Mucosa of gallbladder (tissue), 1 donor: ENCODE data around the gene DPP3. TPM values are rescaled to one million over a fixed set of nuclear protein-coding genes. Genes with fewer than 3 reads are reported as not detected.
A peak's percentile ranks its signal among the peaks of the same experiment; 100 is the strongest.

Experiments used
- DNase-seq: peaks from one replicate; pipeline ENCODE4 v3.0.0-alpha.2; 2020; ENCODE audit warnings: low spot score
- total RNA-seq: library from RNA; stranded (reverse); gene quantifications from one replicate; pipeline ENCODE4 v1.2.1, GENCODE V29; 2021
- donor health status: DM: no; HTN: no; CAD: no.

Gene DPP3
- total RNA-seq, 1 donor from 2014 or later = 61.2 TPM

DNA sequence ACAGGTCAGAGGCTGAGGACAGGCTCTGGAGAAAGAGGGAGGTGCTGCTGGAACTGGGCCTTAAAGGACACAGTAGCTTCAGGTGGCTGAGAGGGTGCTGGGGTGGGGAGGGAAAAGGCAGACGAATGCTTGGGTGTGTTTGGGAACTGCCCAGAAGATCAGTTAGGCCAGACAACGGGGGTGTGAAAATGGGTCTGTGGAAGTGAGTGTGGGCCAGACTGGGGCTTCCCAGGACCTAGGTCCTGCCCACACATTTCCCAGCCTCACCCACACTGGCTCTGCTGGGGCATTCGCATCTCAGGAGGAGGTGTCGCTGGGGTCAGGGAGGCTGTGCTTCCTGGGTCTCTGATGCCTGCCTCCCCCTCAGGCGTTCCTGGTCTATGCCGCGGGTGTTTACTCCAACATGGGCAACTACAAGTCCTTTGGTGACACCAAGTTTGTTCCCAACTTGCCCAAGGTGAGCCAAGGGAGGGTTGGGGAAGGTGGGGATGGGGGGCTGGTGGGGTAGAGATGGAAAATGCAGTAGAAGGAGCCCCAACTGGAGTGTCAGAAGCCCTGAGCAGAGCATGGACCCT, 4.7 kb downstream of the DPP3 start:
- no peak for DNase-seq

DNA sequence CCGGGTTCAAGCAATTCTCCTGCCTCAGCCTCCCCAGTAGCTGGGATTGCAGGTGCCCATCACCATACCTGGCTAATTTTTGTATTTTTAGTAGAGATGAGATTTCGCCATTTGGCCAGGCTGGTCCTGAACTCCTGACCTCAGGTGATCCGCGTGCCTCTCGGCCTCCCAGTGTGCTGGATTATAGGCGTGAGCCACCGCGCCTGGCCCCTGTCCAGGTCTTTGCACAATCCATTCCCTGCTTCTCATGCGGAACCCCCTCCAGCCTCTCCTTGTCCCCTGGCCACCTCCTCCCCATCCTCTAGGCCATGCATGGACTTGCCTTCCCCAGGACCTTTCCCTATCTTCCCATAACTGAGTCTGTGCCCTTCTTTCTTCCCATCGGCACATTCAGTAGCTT, 8.7 kb downstream of the DPP3 start:
- DNase-seq = no peak

DNA sequence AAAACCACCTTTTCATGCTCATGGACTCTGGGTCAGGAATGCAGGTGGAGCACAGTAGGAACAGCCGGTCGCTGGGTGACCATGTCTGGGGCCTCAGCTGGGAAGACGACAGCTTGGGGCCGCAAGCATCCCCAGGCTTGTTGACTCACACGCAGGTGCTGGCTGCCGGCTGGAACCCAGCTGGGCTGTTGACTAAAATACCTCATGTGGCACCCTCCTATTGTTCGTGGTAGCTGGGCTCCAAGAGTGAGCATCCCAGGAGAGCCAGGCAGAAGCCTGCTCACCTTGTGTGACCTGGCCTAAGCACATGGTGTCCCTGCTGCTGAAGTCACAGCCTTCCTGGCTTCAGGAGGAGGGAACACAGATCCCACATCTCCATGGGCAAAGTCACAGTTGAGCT, 9.4 kb downstream of the DPP3 start:
- DNase-seq = no peak

DNA sequence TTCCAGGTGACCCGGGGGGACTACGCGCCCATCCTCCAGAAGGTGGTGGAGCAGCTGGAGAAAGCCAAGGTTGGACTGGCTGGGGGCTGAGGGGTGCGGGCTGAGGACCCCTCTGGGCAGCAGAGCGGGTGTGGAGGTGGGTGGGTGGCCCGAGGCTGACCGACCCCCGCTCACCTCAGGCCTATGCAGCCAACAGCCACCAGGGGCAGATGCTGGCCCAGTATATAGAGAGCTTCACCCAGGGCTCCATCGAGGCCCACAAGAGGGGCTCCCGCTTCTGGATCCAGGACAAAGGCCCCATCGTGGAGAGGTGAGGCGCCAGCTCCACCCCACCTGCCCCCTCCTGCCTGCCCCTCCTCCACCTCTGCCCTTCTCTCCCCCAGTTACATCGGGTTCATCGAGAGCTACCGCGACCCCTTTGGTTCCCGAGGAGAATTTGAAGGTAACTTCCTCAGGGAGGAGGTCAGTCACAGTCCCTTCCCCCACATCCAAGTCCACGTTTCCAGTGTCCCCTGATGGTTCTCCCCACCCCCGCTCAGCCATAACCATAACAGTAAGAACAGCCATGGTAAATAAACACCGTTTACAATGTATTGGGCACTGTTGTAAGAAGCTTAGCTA, 11.2 kb downstream of the DPP3 start:
- no peak for DNase-seq

DNA sequence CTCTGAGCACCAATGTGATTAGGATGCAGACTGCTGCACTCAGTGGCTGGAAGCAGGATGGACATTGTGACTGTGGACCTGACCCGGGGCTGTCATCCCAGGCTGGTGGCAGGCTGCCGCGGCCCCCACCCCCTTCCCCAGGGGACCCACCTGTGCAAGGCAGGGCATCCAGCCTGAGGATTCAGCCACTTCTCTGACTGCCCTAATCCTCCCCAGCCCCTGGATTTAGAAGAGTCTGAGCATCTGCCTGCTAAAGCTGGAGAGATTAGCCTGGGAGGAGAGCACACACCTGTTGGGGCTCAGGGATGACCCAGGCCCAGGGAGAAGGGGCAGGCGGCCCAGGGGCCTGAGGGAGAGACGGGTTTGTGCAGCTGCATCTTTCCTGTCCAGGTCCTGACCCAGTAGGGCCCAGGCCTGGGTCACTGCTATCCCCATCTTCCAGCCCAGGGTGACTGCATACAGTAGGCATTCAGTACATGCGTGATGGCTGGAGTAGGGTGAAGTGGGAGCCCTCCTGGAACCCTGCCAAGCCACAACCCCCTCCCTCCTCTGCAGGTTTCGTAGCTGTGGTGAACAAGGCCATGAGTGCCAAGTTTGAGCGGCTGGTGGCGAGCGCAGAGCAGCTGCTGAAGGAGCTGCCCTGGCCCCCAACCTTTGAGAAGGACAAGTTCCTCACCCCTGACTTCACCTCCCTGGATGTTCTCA, 12.1 kb downstream of the DPP3 start:
- DNase-seq = no peak

DNA sequence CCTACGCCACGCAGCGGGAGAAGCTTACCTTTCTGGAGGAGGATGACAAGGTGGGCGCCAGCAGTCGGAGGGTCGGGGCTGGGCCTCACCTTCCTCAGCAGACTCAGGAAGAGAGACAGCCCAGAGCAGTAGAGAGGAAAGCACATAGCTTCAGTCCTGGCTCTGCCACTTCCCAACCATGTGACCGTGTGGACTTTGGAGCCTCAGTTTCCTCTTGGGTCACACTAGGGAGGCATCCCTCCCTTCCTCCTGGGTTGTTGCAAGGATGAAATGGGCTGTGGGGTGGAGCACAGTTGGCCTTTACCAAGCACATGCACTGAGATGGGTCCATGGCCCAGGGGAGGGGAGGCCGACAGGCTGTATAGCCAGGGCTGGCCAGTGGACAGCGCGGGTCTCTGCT, 12.9 kb downstream of the DPP3 start:
- DNase-seq = peak; percentile 18

DNA sequence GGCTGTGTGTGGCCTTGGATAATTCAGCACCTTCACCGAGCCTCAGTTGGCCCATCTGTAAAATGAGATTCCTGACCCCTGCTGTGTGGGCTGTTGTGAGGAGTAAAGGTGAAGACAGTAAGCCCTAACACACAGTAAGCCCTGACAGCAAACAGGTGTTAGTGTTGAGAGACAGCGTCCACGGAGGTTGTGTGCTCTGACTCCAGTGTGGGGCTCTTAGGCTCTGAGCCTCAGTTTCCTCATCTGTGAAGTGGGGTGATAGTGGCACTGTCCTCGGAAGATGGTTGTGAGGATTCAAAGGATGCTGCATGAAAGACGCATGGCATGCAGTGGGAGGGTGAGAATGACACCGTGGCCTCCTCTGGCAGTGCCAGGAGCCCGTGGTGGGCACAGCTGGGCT, 14.2 kb downstream of the DPP3 start:
- no peak for DNase-seq

DNA sequence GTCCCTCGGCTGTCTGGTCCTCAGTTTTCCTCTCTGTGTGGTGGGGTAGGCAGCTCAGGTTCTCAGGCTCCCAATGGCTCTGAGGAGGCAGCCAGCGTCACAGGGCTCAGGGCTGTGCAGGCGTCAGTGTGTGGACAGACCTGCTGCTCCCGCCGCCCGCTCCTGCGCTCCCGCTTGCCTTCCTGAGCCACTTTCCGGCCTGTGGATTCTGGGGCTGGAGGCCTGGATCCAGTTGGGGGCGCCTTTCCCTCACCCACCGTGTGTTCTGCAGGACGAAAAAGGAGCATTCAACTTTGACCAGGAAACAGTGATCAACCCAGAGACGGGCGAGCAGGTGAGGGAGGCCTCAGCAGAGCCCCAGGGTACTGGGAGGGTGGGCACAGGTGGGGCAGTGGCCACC, 14.7 kb downstream of the DPP3 start:
- no peak for DNase-seq

DNA sequence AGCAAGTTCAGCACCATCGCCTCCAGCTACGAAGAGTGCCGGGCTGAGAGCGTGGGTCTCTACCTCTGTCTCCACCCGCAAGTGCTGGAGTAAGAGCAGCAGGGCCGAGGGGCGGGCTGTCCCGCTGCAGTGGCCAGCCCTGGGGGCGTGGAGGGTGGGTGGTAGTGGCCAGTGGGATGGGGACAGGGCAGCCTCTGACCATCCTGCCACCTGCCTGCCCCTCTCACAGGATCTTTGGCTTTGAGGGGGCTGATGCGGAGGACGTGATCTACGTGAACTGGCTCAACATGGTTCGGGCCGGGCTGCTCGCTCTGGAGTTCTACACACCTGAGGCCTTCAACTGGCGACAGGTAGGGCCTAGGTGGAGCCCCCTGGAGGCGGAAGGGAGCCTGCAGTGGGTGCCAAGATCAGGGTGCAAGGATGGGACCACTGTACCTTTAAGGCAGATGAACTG, 15.2 kb downstream of the DPP3 start:
- no peak for DNase-seq

DNA sequence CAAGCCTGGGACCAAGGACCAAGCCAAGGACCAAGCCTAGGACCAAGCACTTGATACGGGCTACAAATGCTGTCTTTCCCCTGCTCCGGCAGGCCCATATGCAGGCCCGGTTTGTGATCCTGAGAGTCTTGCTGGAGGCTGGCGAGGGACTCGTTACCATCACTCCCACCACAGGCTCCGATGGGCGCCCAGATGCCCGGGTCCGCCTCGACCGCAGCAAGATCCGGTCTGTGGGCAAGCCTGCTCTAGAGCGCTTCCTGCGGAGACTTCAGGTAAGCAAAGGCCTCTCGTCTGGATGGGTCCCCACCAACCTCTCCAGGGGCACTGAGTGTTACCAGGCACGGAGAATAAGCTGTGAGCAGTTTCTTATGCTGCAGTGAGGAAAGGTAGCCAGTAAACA, 17.0 kb downstream of the DPP3 start:
- DNase-seq = no peak

DNA sequence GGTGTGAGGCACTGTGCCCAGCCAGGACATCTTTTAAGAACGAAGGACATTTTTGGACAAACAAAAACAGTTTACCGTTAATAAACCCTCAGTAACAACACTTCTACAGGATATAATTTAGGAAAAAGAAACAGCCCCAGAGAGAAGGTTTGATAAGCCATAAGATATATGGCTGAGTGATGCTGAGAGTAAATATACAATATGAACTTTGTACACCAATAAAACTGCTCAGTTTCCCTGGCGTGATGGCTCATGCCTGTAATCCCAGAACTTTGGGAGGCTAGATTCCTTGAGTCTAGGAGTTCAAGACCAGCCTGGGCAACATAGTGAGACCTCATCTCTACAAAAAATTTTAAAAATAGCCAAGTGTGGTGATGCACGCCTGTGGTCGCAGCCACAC, 18.3 kb downstream of the DPP3 start:
- DNase-seq = no peak

DNA sequence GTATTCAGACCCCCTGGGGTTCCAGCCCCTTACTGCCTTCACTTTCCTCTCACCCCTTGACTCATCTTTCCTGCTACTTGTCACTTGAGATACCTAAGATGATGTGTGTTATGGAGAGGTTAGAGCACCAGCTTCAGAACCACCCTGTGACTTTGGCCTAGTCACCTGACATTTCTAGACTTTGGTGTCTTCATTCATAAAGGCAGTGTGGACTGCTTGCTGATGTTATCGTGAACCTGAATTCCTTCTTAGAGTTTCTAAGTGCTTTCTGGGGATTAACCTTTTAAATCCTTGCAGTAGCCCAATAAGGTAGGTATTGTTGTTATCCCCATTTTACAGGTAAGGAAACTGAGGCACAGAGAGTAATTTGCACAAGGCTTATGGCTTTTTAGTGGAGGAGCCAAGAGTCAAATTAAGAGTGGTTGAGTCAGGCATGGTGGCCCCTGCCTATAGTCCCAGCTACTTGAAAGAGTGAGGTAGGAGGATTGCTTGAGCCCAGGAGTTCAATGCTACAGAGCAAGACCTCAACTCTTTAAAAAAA, 25.1 kb downstream of the DPP3 start:
- no peak for DNase-seq

DNA sequence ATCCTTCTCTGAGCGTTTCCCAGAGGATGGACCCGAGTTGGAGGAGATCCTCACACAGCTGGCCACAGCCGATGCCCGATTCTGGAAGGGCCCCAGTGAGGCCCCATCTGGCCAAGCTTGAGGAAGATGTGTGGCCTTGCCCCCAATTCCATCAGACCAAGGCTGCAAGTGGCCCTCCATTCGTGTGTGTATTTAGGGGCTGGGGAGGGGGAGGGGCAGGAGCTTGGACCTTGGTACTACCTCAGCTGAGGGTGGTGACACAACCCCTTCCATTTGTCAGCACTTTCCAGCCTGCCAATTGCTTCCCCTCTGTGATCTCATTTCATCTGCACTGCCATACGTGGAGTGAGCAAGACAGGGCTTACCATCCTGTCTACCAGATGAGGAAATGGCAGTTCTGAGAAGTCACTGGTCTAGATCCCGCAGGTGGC, 28.9 kb downstream of the DPP3 start:
- DNase-seq = no peak

DNA sequence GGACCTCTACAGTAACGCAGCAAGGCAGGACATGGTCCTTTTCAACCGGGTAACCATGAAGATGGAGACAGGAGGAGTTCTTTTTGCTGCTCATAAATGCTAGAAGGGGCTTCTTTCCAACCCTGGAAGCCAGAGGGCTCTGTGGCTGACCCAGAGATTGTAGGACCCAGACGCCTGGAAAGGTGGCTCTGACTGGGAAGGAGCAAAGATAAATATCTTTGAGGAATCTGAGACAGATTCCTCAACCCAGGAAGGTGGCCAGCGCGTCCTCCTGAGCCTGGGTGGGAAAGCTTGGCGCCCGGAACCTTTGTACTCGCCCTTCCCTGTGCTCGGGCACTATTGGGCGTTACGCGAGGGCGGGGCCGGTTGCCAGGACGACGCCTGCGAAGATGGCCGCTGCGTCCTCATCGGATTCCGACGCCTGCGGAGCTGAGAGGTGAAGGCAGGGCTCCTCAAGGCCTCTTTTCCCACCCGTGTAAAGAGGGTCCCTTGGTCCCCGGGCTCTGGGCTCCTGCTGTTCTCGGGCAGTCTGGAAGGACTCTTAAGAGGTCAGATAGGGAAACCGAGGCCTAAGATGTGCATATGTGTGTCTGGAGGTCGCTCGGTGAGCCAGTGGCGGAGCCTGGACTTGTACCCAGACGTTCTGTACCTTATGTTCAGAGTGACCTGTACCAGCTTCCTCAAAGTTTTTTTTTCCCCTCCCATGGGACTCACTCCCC, 30.2 kb downstream of the DPP3 start, which contains the start of gene BBS1:
Gene BBS1, plus strand, starts transcription at position 365 of the 719 bp plus-strand sequence. Its CDS starts 25 bp downstream, at position 390.
- peak; percentile 87 for DNase-seq

DNA sequence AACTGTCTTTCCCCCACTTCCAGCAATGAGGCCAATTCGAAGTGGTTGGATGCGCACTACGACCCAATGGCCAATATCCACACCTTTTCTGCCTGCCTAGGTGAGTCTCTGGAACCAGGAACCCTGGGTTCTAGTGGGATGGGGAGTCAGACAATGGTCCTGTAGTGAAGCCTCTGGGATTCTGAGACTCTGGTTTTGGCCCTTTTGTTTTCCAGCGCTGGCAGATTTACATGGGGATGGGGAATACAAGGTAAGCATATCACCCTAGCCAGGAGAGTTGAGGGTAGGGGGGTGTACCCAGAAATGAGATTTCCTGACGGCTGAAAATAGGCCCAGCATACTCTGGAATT, 30.7 kb downstream of the DPP3 start:
- no peak for DNase-seq

DNA sequence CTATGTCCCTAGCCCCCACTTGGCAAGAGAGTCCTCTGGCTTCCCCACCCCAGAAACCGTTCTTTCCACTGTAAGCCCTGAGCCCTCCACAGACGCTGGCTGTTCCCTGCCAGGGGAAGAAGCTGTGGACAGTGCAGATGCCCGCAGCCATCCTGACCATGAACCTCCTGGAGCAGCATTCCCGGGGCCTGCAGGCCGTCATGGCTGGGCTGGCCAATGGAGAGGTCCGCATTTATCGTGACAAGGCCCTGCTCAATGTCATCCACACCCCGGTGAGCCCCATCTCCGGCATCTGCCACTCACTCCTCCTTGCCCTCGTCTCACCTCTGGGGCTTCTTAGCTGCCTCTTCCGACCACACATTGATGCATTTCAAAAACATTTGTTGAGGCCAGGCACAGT, 43.4 kb downstream of the DPP3 start:
- no peak for DNase-seq

DNA sequence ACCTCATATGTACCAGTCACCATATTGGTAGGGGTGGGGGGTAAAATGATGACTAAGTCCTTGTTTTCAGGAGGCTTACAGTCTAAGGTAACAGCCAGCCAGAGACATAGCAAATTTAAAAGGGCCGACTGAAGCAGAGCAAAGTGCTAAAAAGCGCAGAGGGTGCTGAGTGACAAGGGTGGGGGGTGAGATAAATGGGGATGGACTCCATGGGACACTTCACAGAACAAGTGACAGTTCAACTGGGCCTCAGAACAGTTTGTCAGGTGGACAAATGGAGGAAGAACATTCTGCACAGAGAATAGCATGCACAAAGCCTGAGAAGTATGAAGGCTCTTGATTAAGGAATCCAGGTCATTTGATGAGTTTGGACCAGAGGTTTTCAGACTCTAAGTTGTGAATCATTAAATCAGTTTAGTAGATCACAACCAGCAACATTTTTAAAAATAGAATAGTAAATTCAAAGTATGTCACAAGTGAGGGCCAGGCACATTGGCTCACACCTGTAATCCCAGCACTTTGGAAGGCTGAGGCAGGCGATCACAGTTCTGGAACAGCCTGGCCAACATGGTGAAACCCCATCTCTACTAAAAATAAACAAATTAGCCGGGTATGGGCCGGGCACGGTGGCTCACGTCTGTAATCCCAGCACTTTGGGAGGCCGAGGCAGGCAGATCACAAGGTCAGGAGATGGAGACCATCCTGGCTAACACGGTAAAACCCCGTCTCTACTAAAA, 44.2 kb downstream of the DPP3 start:
- no peak for DNase-seq

DNA sequence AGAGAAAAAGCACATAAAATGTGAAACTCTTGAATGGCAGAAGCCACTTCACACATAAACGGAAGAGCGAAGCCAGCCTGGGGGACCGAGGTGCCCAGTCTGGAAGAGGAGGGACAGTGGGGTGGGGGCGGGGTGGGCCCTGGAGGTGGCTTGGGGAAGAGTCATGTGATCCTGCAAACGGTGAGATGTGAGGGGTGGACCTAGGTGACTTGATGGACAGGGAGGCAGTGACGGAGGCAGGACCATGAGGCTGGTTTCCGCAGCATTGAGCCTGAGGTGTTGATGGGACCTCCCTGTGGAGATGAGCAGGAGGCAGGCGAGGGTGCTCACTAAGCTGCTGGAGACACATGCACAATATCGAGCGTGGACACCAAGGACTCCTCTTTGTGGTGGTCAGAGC, 48.8 kb downstream of the DPP3 start:
- no peak for DNase-seq

DNA sequence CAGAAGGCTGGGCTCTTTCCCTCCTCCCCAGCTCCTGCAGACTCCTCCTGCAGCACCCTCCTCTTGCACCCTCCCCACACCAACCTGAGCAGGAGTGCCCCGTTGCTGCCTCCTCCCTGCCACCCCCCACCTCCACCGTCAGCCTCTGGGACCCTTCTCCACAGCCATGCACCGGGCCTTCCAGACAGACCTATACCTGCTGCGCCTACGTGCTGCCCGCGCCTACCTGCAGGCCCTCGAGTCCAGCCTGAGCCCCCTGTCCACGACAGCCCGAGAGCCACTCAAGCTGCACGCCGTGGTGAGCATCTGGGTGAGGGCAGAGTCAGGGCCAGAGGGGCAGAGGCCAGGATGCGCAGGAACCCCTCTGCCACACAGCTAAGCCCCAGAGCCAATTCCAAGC, 49.4 kb downstream of the DPP3 start:
- no peak for DNase-seq

DNA sequence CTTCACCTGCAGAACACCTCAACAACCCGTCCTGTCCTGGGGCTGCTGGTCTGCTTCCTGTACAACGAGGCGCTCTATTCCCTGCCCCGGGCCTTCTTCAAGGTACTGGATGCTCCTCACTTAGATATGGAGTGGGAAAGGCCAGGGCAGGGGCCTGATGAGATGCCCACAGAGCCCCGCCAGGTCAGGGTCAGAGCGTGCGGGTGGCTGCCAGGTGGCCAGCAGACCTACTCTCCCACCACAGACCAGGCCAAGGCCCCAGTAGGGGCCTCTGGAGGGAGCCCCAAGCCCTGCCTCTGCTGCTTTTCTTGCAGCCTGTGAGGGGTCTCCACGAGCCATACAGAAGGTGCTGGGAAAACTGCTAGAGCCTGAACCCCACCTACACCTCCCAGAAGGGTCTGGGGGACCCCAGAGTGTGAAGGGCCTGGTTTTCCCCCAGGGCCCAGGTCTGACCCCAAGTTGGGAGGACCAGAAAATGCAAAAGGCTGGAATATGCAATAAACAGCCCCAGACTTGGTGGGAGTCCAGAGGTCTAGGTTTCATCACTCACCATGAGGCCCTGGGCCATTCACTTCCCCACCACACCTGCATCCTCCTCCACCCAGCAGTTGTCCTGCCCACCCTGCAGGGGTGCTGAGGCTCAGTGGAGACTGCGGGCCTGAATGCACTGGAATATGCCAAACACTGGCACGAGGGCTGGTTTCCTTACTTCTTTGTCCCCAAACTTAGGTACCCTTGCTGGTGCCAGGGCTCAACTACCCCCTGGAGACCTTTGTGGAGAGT, 50.9 kb downstream of the DPP3 start:
- no peak for DNase-seq

DNA sequence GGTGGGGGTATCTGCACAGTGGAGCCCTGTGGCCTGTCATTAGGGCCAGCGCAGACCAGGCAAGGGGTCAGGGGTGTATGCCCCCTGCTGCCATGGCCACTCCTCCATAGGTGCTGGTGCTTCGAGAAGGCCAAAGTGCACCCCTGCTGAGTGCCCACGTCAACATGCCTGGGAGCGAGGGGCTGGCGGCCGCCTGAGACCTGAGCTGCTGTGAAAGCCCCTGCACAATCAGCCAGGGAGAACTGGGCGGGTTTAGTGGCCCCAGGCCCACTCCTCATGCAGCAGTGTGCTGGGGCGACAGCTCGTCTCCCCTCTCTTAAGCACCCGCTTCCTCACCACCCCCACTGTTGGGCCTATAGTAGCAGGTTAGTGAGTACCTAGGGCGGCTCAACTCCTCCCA, 51.6 kb downstream of the DPP3 start:
- no peak for DNase-seq
